IgD-negative memory B cell (primary cell): ENCODE measurements around the gene PRR19. TPM values are rescaled to one million over a fixed set of nuclear protein-coding genes. Genes with fewer than 3 reads are reported as not detected.

Experiments
- H3K27ac Mint-ChIP-seq, 3 donors: one replicate each; pipeline ENCODE4 v1.8.0; 2020 to 2022; ENCODE audit warnings: mild to moderate bottlenecking in 3 of 3, mixed read lengths in 3 of 3, moderate library complexity in 1 of 3
- H3K27me3 Mint-ChIP-seq: one replicate; pipeline ENCODE4 v1.8.0; 2021; ENCODE audit warnings: mixed read lengths
- H3K36me3 Mint-ChIP-seq: one replicate; pipeline ENCODE4 v1.8.0; 2020; ENCODE audit warnings: mild to moderate bottlenecking, mixed read lengths
- H3K4me1 Mint-ChIP-seq, 3 donors: one replicate each; pipeline ENCODE4 v1.8.0; 2020 to 2022; ENCODE audit warnings: mixed read lengths in 3 of 3, mild to moderate bottlenecking in 1 of 3
- H3K4me3 Mint-ChIP-seq, 4 donors: one replicate each; pipeline ENCODE4 v1.8.0; 2020 to 2022; ENCODE audit warnings: mild to moderate bottlenecking in 4 of 4, mixed read lengths in 4 of 4, moderate library complexity in 3 of 4
- H3K9me3 Mint-ChIP-seq, 3 donors: one replicate each; pipeline ENCODE4 v1.8.0; 2020 to 2021; ENCODE audit warnings: mixed read lengths in 3 of 3, mild to moderate bottlenecking in 1 of 3
- polyA plus RNA-seq: library from polyadenylated mRNA; unstranded; fragments of 300-500 nt; fragmentation: Illumina TruSeq; gene quantifications from one replicate; pipeline ENCODE4 v1.2.3, GENCODE V29; 2021

Gene PRR19
- polyA plus RNA-seq, 1 donor from 2014 or later, result 0.55 TPM

DNA sequence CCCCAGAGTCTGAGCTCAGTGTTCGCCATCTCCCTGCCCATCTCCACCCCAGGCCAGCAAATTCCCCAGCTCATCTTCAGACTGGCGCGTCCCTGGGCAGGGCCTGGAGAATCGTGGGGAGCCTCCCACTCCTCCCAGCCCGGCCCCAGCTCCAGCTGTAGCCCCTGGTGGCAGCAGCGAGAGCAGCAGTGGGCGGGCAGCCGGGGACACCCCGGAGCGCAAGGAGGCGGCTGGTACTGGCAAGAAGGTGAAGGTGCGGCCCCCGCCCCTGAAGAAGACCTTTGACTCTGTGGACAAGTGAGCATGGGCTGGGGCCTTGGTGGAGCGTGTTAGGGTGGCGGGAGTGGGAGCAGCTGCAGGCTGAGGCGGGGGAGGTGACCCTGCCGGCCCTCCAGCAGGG, 8.4 kb upstream of the PRR19 start:
- Mint-ChIP-seq H3K27me3 (no peaks in the 10 kb centered on the region), H3K4me1 (peaks cover 4 to 5% (median 5%) of the 10 kb centered on the region in 3 donors), H3K27ac (no peak overlapping the region), H3K4me3 (no peak overlapping the region), H3K36me3 (no peaks in the 10 kb centered on the region), H3K9me3 (no peaks in the 10 kb centered on the region)

DNA sequence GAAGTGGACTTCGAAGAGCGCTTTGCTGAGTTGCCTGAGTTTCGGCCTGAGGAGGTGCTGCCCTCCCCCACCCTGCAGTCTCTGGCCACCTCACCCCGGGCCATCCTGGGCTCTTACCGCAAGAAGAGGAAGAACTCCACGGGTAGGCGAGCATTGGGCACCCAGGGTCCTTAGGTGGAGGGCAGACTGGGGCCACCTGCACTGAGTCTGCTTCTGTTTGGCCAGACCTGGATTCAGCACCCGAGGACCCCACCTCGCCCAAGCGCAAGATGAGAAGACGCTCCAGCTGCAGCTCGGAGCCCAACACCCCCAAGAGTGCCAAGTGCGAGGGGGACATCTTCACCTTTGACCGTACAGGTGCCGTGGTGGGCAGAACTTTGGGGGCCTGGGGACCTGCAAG, 8.0 kb upstream of the PRR19 start:
- no peaks in the 10 kb centered on the region for H3K27me3 Mint-ChIP-seq
- H3K4me3 Mint-ChIP-seq, result no peak overlapping the region
- peaks cover 4 to 5% (median 5%) of the 10 kb centered on the region in 3 donors for H3K4me1 Mint-ChIP-seq
- no peaks in the 10 kb centered on the region for H3K36me3 Mint-ChIP-seq
- no peak overlapping the region for H3K27ac Mint-ChIP-seq
- H3K9me3 Mint-ChIP-seq, result no peaks in the 10 kb centered on the region

DNA sequence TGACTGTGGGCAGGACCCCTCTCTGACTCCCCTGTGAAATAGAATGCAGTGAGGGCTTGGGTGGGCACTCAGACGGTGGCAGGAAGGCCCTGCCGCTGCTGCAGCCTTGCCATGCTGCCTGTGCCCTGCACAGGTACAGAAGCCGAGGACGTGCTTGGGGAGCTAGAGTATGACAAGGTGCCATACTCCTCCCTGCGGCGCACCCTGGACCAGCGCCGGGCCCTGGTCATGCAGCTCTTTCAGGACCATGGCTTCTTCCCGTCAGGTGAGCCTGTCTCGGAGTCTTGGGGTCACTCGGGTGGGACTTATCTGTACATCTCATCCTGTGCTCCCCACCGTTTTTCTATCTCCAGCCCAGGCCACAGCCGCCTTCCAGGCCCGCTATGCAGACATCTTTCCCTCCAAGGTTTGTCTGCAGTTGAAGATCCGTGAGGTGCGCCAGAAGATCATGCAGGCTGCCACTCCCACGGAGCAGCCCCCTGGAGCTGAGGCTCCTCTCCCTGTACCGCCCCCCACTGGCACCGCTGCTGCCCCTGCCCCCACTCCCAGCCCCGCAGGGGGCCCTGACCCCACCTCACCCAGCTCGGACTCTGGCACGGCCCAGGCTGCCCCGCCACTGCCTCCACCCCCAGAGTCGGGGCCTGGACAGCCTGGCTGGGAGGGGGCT, 7.3 kb upstream of the PRR19 start:
- no peak overlapping the region for H3K4me3 Mint-ChIP-seq

DNA sequence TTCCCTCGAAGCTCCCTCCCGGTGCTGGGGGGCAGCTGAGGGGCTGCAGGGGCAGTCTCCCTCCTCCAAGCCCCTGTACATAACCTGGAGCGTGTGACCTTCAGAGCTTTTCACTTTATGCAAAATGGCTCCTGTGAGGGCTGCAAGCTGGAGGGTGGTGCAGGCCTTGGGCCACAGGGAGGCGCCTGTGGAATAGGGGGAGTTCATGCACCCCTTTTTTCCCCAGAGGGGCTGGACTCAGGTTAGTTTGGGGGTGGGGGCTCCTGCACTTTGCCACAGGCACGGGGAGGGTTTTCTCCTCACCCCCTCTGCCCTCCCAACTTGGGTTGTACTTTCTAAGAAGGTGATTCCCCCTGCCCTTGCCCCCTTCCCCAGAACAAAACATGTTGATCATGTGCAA, 6.6 kb upstream of the PRR19 start:
- H3K27me3 Mint-ChIP-seq, result no peaks in the 10 kb centered on the region

More for the DNA sequence above, 7.3 kb upstream of the PRR19 start:
- Mint-ChIP-seq H3K27me3 (no peaks in the 10 kb centered on the region), H3K36me3 (no peaks in the 10 kb centered on the region), H3K27ac (peak overlapping the region in 1 of 3 donors; percentile 35), H3K9me3 (no peaks in the 10 kb centered on the region), H3K4me1 (peaks cover 4 to 5% (median 5%) of the 10 kb centered on the region in 3 donors)

GRCh38 chr19:42295831-42296525, 6.0 kb upstream of the PRR19 start:
- Mint-ChIP-seq H3K9me3 (no peaks in the 10 kb centered on the region), H3K36me3 (no peaks in the 10 kb centered on the region), H3K4me1 (peaks cover 4 to 5% (median 5%) of the 10 kb centered on the region in 3 donors), H3K27ac (peak overlapping the region in 1 of 3 donors; percentile 76), H3K27me3 (no peaks in the 10 kb centered on the region), H3K4me3 (peak overlapping the region in 1 of 4 donors; percentile 56)

More for the DNA sequence above, 6.6 kb upstream of the PRR19 start:
- H3K4me3 Mint-ChIP-seq, result no peak overlapping the region
- H3K4me1 Mint-ChIP-seq, result peaks cover 4 to 5% (median 5%) of the 10 kb centered on the region in 3 donors
- peak overlapping the region in 2 of 3 donors; percentile 35 to 76 for H3K27ac Mint-ChIP-seq
- H3K36me3 Mint-ChIP-seq, result no peaks in the 10 kb centered on the region
- H3K9me3 Mint-ChIP-seq, result no peaks in the 10 kb centered on the region

DNA sequence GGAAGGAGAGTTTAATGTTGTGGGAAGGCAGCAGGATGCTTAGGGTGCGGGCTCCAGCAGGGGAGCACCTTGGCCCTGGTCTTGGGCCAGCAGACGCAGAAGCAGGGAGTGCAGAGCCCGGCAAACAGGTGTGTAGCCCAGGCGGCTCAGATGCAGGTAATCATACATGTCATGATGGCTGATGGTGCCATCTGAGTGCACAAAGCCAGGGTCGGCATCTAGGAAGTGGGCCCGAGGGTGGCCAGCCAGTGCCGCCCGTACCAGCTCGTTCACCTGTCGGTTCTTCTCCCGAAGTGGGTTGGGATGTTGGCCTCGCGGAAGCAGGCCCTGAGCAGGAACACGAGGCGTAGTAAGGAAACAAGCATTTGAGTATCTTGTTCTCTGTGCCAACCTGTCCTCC, 4.9 kb upstream of the PRR19 start:
- Mint-ChIP-seq H3K27ac (peak overlapping the region in 1 of 3 donors; percentile 76), H3K4me3 (peak overlapping the region in 1 of 4 donors; percentile 37), H3K36me3 (no peaks in the 10 kb centered on the region), H3K9me3 (no peaks in the 10 kb centered on the region), H3K27me3 (no peaks in the 10 kb centered on the region), H3K4me1 (peaks cover 5 to 9% (median 8%) of the 10 kb centered on the region in 3 donors)

- Mint-ChIP-seq H3K4me1 (peaks cover 6 to 15% (median 15%) of the 10 kb centered on the region in 3 donors), H3K27me3 (no peaks in the 10 kb centered on the region), H3K36me3 (peaks cover 3% of the 10 kb centered on the region), H3K9me3 (no peaks in the 10 kb centered on the region), H3K27ac (peak overlapping the region; percentile 41 to 86 (median 85)), H3K4me3 (peak overlapping the region; percentile 78 to 95 (median 88))
Observed at GRCh38 chr19:42303101-42303464, 1.2 kb downstream of the PRR19 start.

DNA sequence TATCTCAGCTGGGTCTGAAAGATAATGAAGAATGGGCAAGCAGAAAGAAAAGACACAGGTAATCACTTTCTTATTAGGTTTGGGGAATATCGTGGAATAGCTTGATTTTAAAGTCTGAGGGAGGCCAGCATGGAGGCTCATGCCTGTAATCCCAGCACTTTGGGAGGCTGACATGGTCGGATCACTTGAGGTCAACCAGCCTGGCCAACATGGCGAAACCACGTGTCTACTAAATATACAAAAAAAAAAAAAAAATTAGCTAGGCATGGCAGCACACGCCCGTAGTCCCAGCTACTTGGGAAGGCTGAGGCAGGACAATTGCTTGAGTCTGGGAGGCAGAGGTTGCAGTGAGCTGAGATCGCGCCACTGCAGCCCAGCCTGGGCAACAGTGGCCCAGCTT, 1.9 kb downstream of the PRR19 start:
- Mint-ChIP-seq H3K4me3 (peak overlapping the region; percentile 7 to 86 (median 77)), H3K4me1 (peaks cover 6 to 16% (median 15%) of the 10 kb centered on the region in 3 donors), H3K27ac (no peak overlapping the region), H3K27me3 (no peaks in the 10 kb centered on the region), H3K9me3 (no peaks in the 10 kb centered on the region), H3K36me3 (peaks cover 3% of the 10 kb centered on the region)

- peaks cover 6 to 11% (median 11%) of the 10 kb centered on the region in 3 donors for H3K4me1 Mint-ChIP-seq
- peaks cover 3% of the 10 kb centered on the region for H3K36me3 Mint-ChIP-seq
- H3K9me3 Mint-ChIP-seq, result no peaks in the 10 kb centered on the region
- H3K27me3 Mint-ChIP-seq, result peaks cover 2% of the 10 kb centered on the region
- H3K4me3 Mint-ChIP-seq, result no peak overlapping the region
- no peak overlapping the region for H3K27ac Mint-ChIP-seq
Observed at GRCh38 chr19:42306646-42307045, 4.7 kb downstream of the PRR19 start.

GRCh38 chr19:42309686-42310085, 7.8 kb downstream of the PRR19 start:
- H3K4me3 Mint-ChIP-seq, result no peak overlapping the region
- no peak overlapping the region for H3K27ac Mint-ChIP-seq
- H3K27me3 Mint-ChIP-seq, result peaks cover 19% of the 10 kb centered on the region
- peaks cover 0 to 2% (median 2%) of the 10 kb centered on the region in 3 donors for H3K4me1 Mint-ChIP-seq
- H3K36me3 Mint-ChIP-seq, result no peaks in the 10 kb centered on the region
- H3K9me3 Mint-ChIP-seq, result no peaks in the 10 kb centered on the region

DNA sequence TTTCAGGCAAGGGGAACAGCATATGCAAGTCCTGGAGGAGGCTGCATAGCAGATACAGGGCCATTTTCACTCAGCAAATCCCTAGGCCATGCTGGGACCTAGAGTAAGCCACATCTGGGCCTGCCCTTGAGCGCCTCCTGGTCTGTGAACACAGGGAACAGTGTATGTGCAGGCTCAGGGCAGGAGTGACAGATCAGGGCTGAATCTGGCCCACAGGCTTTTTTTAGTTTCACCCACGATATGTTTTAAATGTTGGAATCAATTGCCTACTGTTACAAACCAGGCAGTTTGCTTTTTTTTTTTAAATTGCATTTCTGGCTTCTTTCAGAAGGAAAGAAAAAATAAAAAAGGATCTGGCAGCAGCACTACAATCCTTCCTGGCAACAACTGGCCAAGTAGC, 9.7 kb downstream of the PRR19 start:
- H3K4me3 Mint-ChIP-seq, result peak overlapping the region in 1 of 4 donors; percentile 47
- no peaks in the 10 kb centered on the region for H3K9me3 Mint-ChIP-seq
- H3K36me3 Mint-ChIP-seq, result no peaks in the 10 kb centered on the region
- peaks cover 0 to 2% (median 2%) of the 10 kb centered on the region in 3 donors for H3K4me1 Mint-ChIP-seq
- peaks cover 22% of the 10 kb centered on the region for H3K27me3 Mint-ChIP-seq
- no peak overlapping the region for H3K27ac Mint-ChIP-seq

DNA sequence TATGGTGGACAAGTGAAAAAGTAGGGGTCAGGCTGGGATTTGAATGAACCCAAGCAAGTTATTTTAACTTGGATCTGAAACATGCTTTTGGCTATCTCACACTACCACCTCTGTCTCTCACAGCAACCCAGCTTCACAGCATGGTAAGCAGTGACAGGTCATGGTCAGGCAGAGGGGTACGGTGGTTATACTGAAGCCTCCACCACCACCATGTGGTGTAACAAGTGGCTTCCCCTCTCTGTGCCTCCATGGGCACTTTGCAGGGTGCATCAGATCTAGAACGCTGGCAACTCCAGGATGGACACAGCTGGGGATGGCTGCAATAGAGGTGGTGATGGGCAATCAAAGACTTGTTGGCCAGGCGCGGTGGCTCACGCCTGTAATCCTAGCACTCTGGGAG, 10.4 kb downstream of the PRR19 start:
- Mint-ChIP-seq H3K9me3 (no peaks in the 10 kb centered on the region), H3K27ac (no peak overlapping the region), H3K4me1 (peaks cover 0 to 7% (median 4%) of the 10 kb centered on the region in 3 donors), H3K36me3 (no peaks in the 10 kb centered on the region), H3K27me3 (peaks cover 22% of the 10 kb centered on the region), H3K4me3 (peak overlapping the region in 3 of 4 donors; percentile 13 to 74 (median 73))

- Mint-ChIP-seq H3K4me1 (peaks cover 0 to 8% (median 4%) of the 10 kb centered on the region in 3 donors), H3K9me3 (no peaks in the 10 kb centered on the region), H3K27ac (peak within 1 kb of the TSS in 1 of 3 donors; percentile 71), H3K27me3 (peaks cover 22% of the 10 kb centered on the region), H3K36me3 (no peaks in the 10 kb centered on the region), H3K4me3 (peak within 1 kb of the TSS; percentile 13 to 91 (median 69))
Observed at GRCh38 chr19:42313096-42313839, 11.3 kb downstream of the PRR19 start, which contains the start of gene TMEM145. Gene TMEM145 (plus strand): TSS chr19:42313309. CDS start chr19:42313377, 68 bp downstream.

GRCh38 chr19:42313840-42314755, 12.2 kb downstream of the PRR19 start:
- Mint-ChIP-seq H3K4me3 (peak overlapping the region in 3 of 4 donors; percentile 28 to 81 (median 65)), H3K36me3 (no peaks in the 10 kb centered on the region), H3K27me3 (peaks cover 22% of the 10 kb centered on the region), H3K27ac (peak overlapping the region in 1 of 3 donors; percentile 71), H3K4me1 (peaks cover 0 to 7% (median 4%) of the 10 kb centered on the region in 3 donors), H3K9me3 (no peaks in the 10 kb centered on the region)
